Vagina (tissue), 2 donors: Measurements from ENCODE around the gene SLC6A6.

ENCODE experiments used
- POLR2A ChIP-seq, 2 donors: fragments of 450-650 bp; IDR thresholded peaks; one replicate each; pipeline ENCODE4 v1.6.1; 2017; ENCODE audit warnings: antibody characterized with exemption in 2 of 2, mild to moderate bottlenecking in 2 of 2, moderate library complexity in 2 of 2
- POLR2AphosphoS5 ChIP-seq, 2 donors: sonication (generic); formaldehyde crosslinking; IDR thresholded peaks; one replicate each; pipeline ENCODE4 v1.9.0; 2017; ENCODE audit warnings: antibody characterized with exemption in 2 of 2, mild to moderate bottlenecking in 2 of 2, low read depth in 1 of 2; ENCODE audit not compliant: insufficient read depth in 1 of 2
- TF ChIP-seq, protein P1 (sequence below), 3 experiments: fragments of 450-650 bp in 2 of 3; fragments of 200-600 bp in 1 of 3; sonication (generic) in 1 of 3; IDR thresholded peaks; one replicate each; pipeline ENCODE4 v1.5.1; 2017 to 2019; ENCODE audit warnings: antibody characterized with exemption in 3 of 3, mild to moderate bottlenecking in 2 of 3, moderate library complexity in 2 of 3

DNA sequence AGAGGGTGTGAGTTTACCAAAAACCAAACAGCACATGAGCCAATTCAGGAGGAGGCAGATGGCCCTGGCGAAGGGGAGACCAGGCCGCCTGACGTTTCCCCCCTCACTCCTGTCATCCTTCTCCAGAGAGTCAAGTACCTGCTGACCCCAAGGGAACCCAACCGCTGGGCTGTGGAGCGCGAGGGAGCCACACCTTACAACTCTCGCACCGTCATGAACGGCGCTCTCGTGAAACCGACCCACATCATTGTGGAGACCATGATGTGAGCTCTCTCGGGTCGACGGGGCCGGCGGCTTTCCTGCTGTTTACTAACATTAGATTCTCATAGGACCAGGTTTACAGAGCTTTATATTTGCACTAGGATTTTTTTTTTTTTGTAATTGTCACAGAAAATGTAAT, 82.3 kb downstream of the SLC6A6 start:
- TF ChIP-seq POLR2AphosphoS5 (IDR thresholded peaks at IDR 0.05; ENCODE audit: insufficient read depth in 1 of 2, low read depth in 1 of 2) (no peak), POLR2A (IDR thresholded peaks at IDR 0.05) (no peak)
- TF ChIP-seq, protein P1, sequence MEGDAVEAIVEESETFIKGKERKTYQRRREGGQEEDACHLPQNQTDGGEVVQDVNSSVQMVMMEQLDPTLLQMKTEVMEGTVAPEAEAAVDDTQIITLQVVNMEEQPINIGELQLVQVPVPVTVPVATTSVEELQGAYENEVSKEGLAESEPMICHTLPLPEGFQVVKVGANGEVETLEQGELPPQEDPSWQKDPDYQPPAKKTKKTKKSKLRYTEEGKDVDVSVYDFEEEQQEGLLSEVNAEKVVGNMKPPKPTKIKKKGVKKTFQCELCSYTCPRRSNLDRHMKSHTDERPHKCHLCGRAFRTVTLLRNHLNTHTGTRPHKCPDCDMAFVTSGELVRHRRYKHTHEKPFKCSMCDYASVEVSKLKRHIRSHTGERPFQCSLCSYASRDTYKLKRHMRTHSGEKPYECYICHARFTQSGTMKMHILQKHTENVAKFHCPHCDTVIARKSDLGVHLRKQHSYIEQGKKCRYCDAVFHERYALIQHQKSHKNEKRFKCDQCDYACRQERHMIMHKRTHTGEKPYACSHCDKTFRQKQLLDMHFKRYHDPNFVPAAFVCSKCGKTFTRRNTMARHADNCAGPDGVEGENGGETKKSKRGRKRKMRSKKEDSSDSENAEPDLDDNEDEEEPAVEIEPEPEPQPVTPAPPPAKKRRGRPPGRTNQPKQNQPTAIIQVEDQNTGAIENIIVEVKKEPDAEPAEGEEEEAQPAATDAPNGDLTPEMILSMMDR (IDR thresholded peaks at IDR 0.05) = no peak
